HG03060 (cell line): ENCODE results near the gene VWA3B.
"Not testable (repeated sequence)": the region's sequence is repeated elsewhere in the genome, so short reads cannot be mapped to it uniquely, and the experiment has no call there.

Source experiments
- ATAC-seq: cut with Tn5 transposase; IDR thresholded peaks from one replicate; pipeline ENCODE4 v1.9.1; 2021; ENCODE audit warnings: low read depth, moderate number of reproducible peaks; ENCODE audit not compliant: unreplicated experiment

VWA3B gene

DNA sequence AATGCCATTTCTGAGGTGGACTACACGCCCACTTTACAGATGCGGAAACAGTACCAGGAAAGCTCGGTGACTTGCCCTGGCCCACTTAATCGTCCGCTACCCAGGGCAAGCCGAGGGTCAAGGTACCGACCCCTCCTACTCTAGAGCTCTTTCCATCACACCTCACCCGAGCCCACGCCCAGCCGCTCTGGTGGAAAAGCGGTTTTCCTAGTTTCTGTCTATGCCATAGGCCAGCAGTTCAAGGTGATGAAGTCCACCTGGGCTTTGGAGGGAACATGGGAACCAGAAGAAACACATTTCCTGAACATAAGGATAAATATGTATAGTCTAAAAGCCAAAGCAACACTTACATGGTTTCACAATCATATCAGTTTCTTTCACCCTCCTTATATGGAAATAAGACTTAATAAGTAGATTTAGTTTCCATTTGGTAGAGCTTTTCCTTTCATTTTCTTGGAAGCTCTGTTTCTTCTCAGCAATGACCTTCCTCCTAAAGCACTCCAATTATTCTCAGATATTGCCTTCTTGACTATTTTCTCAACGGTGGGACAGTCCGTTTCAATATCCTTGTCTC, 567 bp downstream of the VWA3B start:
- no peak for ATAC-seq

DNA sequence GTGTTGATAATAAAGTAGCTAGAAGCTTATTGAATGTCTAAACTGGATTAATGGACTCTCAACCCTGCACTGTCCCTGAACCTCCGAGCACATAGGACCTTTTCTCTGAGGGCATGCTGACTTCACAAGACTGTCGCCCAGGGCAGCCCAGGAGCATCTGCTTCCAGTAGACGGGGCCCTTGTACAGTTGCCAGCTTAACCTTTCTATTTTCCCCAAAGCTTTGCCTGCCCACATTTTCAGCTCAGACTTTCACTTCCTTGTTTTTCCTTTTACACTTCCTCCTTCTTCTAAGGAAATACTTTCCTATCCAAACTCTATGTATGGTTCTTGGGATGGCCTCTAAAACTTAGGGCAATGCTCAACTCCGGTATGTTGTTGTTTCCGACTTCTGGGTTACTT, 1.3 kb downstream of the VWA3B start:
- ATAC-seq, result no peak

- no peak for ATAC-seq
These were observed 3.0 kb downstream of the VWA3B start for GRCh38 chr2:98089941-98090340.

DNA sequence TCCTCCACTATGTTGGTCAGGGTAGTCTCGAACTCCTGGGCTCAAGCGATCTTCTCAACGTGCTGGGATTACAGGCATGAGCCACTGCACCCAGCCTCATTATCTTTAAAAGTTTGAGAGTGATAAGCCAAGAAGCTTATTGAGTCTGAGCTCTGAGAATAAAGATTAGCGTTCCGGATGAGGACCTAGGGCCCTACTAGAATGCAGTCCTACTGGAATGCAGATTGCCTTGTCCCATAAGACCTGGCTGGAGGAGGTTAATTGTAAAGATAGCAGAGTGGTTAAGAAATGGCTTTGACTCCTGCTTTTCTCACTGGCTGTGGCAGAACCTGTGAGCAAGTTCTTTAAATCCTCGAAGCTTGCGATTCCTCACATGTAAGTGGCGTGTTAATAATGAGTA, 4.0 kb downstream of the VWA3B start:
- no peak for ATAC-seq

- ATAC-seq, result no peak
These were observed 4.8 kb downstream of the VWA3B start for GRCh38 chr2:98091738-98092137.

DNA sequence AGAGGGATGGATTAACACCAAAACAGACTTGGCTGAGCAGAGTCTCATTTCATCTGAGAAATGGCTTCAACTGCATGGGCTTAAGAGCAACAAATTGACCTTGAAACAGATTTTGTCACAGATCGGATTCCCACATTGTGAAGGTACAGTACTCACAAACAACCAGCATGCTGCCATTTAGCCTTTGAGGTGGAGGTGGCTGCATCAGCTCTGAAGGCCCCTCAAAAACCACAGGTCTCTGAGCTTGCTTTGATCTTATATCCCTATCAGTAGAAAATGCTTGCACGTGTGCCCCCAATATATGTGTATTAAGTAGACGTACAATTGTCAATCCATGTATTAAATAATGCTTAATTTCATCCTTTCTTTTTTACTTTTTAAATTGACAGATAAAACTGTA, 6.2 kb downstream of the VWA3B start:
- ATAC-seq, result no peak

GRCh38 chr2:98093611-98094010, 6.6 kb downstream of the VWA3B start:
- ATAC-seq, result no peak

DNA sequence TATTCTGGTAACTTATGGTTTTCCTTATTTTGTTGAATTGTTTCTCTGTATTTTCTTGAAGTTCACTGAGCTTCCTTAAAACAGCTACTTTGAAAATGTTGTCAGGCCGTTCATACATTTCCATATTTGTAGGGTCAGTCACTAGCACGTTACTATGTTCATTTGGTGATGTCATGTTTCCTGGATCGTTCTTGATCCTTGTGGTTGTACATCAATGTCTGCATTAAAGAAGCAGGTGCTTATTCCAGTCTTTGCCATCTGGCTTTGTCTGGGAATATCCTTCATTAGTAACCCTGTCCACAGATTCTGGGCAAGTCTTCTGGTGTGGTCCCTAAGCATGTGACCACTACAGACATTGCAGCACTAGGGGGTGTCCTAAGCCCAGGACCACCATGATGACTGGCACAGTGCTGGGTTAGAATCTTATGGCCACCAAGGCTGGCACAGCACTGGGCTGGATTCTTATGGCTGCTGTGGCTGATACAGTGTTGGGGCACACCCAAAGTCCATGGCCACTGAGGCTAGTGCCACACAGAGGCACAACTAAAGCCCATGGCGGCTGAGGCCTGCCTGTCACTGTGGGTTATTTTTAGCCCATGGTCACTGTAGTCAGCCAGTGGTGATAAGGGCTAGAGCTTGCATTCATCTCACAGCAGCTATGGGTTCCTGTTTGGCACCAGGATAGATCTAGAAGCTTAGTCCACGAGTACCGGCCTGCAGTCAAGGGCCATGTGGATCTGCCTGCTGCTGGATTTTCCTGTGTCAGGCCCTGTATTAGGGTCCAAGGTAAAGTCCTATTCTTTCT, 13.2 kb downstream of the VWA3B start:
- ATAC-seq, result no peak

- ATAC-seq, result not testable (repeated sequence)
These were observed 15.3 kb downstream of the VWA3B start for GRCh38 chr2:98102315-98102714.

DNA sequence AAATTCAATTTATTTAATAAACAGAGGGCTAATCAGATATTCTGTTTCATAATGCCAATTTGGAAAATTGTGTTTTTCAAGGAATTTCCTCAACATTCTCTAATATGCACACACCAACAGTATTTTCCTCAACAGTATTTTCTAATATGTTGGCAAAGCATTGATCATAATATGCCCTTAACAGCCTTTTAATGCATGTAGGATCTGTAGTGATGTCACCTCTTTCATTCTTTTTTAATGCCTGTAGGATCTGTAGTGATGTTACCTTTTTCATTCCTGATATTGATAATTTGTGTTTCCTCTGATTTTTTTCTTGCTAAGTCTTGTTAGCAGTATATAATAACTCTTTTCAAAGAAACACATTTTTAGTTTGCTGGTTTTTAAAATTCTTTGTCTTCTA, 15.9 kb downstream of the VWA3B start:
- ATAC-seq, result no peak

DNA sequence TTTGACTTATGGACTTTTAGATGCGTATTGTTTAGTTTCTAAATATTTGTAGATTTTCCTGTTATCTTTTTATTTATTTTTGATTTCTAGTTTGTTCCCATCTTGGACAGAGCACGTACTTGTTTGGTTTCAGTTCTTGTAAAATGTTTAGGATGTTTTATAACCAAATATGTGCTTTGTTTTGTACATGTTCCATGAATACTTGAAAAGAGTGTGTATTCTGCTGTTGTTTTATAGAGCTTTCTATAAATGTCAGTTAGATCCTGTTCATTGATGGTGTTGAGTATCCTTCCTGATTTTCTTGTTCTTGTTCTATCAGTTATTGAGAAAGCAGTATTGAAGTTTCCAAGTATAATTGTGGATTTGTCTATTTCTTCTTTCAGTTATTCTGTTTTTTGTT, 21.1 kb downstream of the VWA3B start:
- no peak for ATAC-seq

DNA sequence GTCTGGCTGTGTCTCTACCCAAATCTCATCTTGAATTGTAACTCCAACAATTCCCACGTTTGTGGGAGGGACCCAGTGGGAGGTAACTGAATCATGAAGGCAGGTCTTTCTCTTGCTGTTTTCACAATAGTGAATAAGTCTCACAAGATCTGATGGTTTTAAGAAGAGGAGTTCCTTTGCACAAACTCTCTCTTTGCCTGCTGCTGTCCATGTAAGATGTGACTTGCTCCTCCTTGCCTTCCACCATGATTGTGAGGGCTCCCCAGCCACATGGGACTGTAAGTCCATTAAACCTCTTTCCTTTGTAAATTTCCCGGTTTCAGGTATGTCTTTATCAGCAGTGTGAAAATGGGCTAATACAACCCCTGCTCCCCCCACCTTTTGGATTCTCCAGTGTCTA, 23.8 kb downstream of the VWA3B start:
- no peak for ATAC-seq

DNA sequence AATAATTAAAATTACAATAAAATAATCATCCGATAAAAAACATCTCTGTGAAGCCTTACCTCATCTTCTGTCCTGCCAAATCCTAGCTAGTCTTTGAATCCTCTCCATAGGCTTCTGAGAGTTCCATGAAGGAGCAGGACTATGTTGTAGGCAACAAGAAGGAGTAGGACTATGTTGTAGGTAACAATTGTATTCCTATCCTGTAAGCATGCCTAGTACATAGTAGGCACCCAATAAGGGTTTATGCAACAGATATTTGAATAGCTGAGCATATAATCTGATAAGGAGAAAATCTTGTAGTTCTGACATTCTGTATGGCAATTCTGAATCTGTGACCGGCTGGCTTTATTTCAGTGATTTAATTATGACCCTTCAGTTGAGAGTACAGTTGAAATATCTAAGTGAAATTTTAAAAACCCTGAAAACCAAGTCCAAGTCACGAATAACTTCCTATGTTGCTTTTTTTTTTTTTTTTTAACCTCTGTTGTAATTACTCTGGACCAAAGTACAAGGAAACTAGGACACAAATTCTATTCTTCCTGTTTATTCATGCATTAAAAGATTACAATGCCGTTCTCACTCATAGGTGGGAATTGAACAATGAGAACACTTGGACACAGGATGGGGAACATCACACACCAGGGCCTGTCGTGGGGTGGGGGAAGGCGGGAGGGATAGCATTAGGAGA, 27.8 kb downstream of the VWA3B start:
- no peak for ATAC-seq

GRCh38 chr2:98118161-98118560, 31.2 kb downstream of the VWA3B start:
- ATAC-seq, result no peak

DNA sequence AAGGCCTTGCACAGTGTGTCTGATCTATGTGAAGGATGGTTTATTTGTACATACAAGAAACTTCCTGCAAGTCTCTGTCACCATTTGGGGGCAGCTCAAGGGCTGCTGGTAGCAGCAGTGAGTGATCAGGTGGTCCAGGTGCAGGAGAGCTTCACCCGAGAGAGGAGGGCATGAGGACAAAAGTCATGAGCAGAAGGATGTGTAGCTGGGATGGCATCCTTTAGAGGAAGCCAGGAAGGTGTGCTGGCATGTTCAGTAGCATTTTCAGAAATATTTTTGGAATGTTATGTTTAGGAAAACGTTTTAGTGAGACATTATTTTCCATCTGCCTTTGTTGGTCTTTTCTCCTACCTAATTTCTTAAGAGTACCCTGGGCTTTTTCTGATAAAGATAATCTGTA, 31.9 kb downstream of the VWA3B start:
- ATAC-seq, result no peak

DNA sequence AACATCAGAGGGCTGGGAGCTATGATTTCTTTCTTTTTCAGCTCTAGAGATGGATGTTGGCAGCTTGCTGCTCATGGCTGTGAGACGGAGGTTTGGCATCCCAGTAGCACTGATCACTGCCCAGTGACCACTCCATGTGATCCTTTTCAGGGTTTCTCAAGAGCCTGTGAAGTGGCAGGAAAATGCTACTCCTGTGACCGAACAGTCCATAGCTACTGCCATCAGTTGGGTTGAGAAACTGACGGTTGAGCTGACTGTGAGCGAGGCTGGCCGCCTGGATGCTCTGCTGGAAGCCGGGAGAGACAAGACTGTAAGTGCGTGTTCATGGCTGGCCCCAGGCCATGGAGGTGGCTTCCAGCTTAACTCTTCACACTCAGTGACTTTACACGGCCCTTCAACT, 34.2 kb downstream of the VWA3B start:
- no peak for ATAC-seq

DNA sequence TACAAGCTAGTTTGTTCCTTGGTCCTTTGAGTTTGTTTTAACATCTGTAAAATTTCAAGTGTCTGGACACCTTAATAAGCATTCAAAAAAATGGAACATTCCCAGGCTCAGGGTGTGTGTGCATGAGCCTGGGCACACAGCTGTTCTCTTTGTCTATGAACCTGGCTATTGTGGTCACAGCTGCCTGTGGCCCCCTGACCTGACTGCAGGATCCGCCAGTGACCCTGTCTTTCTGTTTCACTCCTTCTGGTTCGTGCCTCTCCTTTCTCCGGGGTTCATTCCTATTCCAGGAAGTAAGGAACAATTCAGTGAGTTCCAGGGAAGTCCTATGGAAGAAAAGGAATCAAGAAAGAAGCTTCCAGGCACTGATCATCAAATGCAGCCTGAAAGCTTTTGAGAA, 35.6 kb downstream of the VWA3B start:
- ATAC-seq, result no peak

- ATAC-seq, result no peak
These were observed 36.3 kb downstream of the VWA3B start for GRCh38 chr2:98123286-98123685.

- no peak for ATAC-seq
These were observed 39.1 kb downstream of the VWA3B start for GRCh38 chr2:98126061-98126460.

- no peak for ATAC-seq
These were observed 40.4 kb downstream of the VWA3B start for GRCh38 chr2:98127229-98127989.

DNA sequence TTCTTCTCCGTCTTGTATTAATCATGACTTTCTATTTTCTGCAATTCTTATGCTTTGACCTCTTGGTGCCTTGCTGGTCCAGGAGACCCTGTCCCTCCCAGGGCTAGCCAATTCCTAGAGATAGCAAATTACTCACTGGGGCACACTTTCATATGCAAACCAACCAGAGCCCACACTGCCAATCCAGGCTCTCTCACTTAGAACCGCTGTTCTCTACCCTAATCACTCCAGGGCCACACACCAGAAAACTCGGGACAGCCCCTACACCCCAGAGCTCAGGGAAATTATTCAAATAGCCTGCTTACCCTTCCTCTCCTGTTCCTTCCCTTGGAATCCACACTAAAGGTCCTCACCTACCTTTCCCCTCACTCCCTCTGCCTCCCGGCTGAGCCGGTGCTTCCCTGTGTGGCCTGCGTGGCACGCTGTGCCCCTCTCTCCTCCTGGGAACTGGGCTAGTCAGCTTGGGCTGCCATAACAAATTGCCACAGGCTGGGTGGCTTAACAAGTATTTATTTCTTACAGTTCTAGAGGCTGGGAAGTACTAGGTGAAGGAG, 41.7 kb downstream of the VWA3B start:
- no peak for ATAC-seq
